HEK293 (cell line): ENCODE data around the gene CRYBG2.

ENCODE experiments used
- CTCF ChIP-seq: fragments of 450-650 bp; formaldehyde crosslinking; IDR thresholded peaks from 2 replicates; pipeline ENCODE4 v1.5.1; 2016; ENCODE audit warnings: missing biosample characterization, missing genetic modification characterization
- KLF8 ChIP-seq: fragments of 450-650 bp; formaldehyde crosslinking; IDR thresholded peaks from 2 replicates; pipeline ENCODE4 v1.5.1; 2016; ENCODE audit warnings: missing biosample characterization, missing genetic modification characterization
- PRDM10 ChIP-seq: fragments of 450-650 bp; formaldehyde crosslinking; IDR thresholded peaks from 2 replicates; pipeline ENCODE4 v1.5.1; 2016; ENCODE audit warnings: missing biosample characterization, missing genetic modification characterization
- PRDM2 ChIP-seq: fragments of 450-650 bp; formaldehyde crosslinking; IDR thresholded peaks from 2 replicates; pipeline ENCODE4 v1.5.1; 2016; ENCODE audit warnings: missing biosample characterization, missing genetic modification characterization, borderline replicate concordance
- REST ChIP-seq: fragments of 450-650 bp; formaldehyde crosslinking; IDR thresholded peaks from 2 replicates; pipeline ENCODE4 v1.5.1; 2016; ENCODE audit warnings: missing biosample characterization, missing genetic modification characterization
- ZBTB20 ChIP-seq: fragments of 450-650 bp; formaldehyde crosslinking; IDR thresholded peaks from 2 replicates; pipeline ENCODE4 v1.5.1; 2016; ENCODE audit warnings: missing biosample characterization, missing genetic modification characterization
- ZNF112 ChIP-seq: fragments of 450-650 bp; formaldehyde crosslinking; IDR thresholded peaks from 2 replicates; pipeline ENCODE4 v1.5.0; 2017; ENCODE audit warnings: missing biosample characterization, missing genetic modification characterization
- ZNF114 ChIP-seq: fragments of 450-650 bp; formaldehyde crosslinking; IDR thresholded peaks from 2 replicates; pipeline ENCODE4 v1.5.0; 2017; ENCODE audit warnings: missing biosample characterization, missing genetic modification characterization
- ZNF23 ChIP-seq: fragments of 450-650 bp; formaldehyde crosslinking; IDR thresholded peaks from 2 replicates; pipeline ENCODE4 v1.5.1; 2016; ENCODE audit warnings: missing biosample characterization, missing genetic modification characterization, borderline replicate concordance
- ZNF248 ChIP-seq: fragments of 450-650 bp; formaldehyde crosslinking; IDR thresholded peaks from 2 replicates; pipeline ENCODE4 v1.5.1; 2017; ENCODE audit warnings: missing biosample characterization, missing genetic modification characterization
- ZNF274 ChIP-seq, 2 experiments: fragments of 200-500 bp in 1 of 2; fragments of 450-650 bp in 1 of 2; sonication (Bioruptor generic) in 1 of 2; formaldehyde crosslinking in 1 of 2; IDR thresholded peaks; 2 replicates each; pipeline versions ENCODE4 v1.5.1 to v1.6.1; 2014 to 2016; ENCODE audit warnings: borderline replicate concordance in 1 of 2, inconsistent platforms in 1 of 2, low read length in 1 of 2, missing biosample characterization in 1 of 2, missing genetic modification characterization in 1 of 2
- ZNF510 ChIP-seq: fragments of 450-650 bp; formaldehyde crosslinking; IDR thresholded peaks from 2 replicates; pipeline ENCODE4 v1.5.1; 2018; ENCODE audit warnings: mild to moderate bottlenecking, missing genetic modification characterization, missing biosample characterization; ENCODE audit not compliant: insufficient replicate concordance
- ZNF549 ChIP-seq: fragments of 450-650 bp; IDR thresholded peaks from 2 replicates; pipeline ENCODE4 v1.5.1; 2018; ENCODE audit warnings: missing biosample characterization, missing genetic modification characterization, mild to moderate bottlenecking, inconsistent platforms, moderate library complexity
- ZSCAN30 ChIP-seq: fragments of 450-650 bp; IDR thresholded peaks from 2 replicates; pipeline ENCODE4 v1.5.1; 2018; ENCODE audit warnings: missing biosample characterization, mild to moderate bottlenecking, missing genetic modification characterization, moderate library complexity

- TF ChIP-seq PRDM10 (tag by site-specific recombination) = no peak
- no peak for TF ChIP-seq ZNF112
- no peak for TF ChIP-seq ZNF248
- no peak for TF ChIP-seq CTCF (tag by site-specific recombination)
- TF ChIP-seq PRDM2 (tag by site-specific recombination) = no peak
- TF ChIP-seq ZNF114 (tag by site-specific recombination) = no peak
- no peak for TF ChIP-seq ZNF23 (tag by site-specific recombination)
- TF ChIP-seq ZSCAN30 (tag by site-specific recombination) = no peak
- no peak for TF ChIP-seq ZNF274 (IDR thresholded peaks at IDR 0.05; ENCODE audit: low read length)
- no peak for TF ChIP-seq ZNF274 (tag by site-specific recombination; IDR thresholded peaks at IDR 0.05; ENCODE audit: borderline replicate concordance)
- no peak for TF ChIP-seq ZNF549 (tag by site-specific recombination)
- no peak for TF ChIP-seq REST (tag by site-specific recombination)
- no peak for TF ChIP-seq ZNF510
- no peak for TF ChIP-seq ZBTB20 (tag by site-specific recombination)
- no peak for TF ChIP-seq KLF8 (tag by site-specific recombination)
Measured at GRCh38 chr1:26274801-26275425, 79.0 kb downstream of the CRYBG2 start.
